ENCODE data around the gene BAG1.
A peak's percentile ranks its signal among the peaks of the same experiment; 100 is the strongest.

BAG1 gene

GRCh38 chr9:33288235-33288634 is 23.7 kb upstream of the BAG1 start:
- in situ Hi-C loops (cut with MboI; ENCODE audit: low pct_unique_long_range_greater_than_20kb, low sequenced_read_pairs, unreplicated experiment): no loop called here
- no peak for DNase-seq (ENCODE audit: low spot score)
- no peak for TF ChIP-seq CTCF (IDR thresholded peaks at IDR 0.05; ENCODE audit: extremely low read depth, insufficient read depth, missing control alignments)

GRCh38 chr9:33287087-33287490 is 22.6 kb upstream of the BAG1 start:
- TF ChIP-seq CTCF (IDR thresholded peaks at IDR 0.05; ENCODE audit: extremely low read depth, insufficient read depth, missing control alignments): peak; percentile 79
- peak; percentile 69 for DNase-seq (ENCODE audit: low spot score)
- in situ Hi-C loops (cut with MboI; ENCODE audit: low pct_unique_long_range_greater_than_20kb, low sequenced_read_pairs, unreplicated experiment): no loop called here

- TF ChIP-seq CTCF (IDR thresholded peaks at IDR 0.05; ENCODE audit: extremely low read depth, insufficient read depth, missing control alignments): no peak
- in situ Hi-C loops (cut with MboI; ENCODE audit: low pct_unique_long_range_greater_than_20kb, low sequenced_read_pairs, unreplicated experiment): no loop called here
- DNase-seq (ENCODE audit: low spot score): no peak
Observed at GRCh38 chr9:33285502-33285901, 21.0 kb upstream of the BAG1 start.

- DNase-seq (ENCODE audit: low spot score): no peak
- in situ Hi-C loops (cut with MboI; ENCODE audit: low pct_unique_long_range_greater_than_20kb, low sequenced_read_pairs, unreplicated experiment): no loop called here
- TF ChIP-seq CTCF (IDR thresholded peaks at IDR 0.05; ENCODE audit: extremely low read depth, insufficient read depth, missing control alignments): no peak
Observed at GRCh38 chr9:33277484-33277883, 13.0 kb upstream of the BAG1 start.

GRCh38 chr9:33273972-33274328 is 9.4 kb upstream of the BAG1 start:
- no peak for TF ChIP-seq CTCF (IDR thresholded peaks at IDR 0.05; ENCODE audit: extremely low read depth, insufficient read depth, missing control alignments)
- DNase-seq (ENCODE audit: low spot score): no peak
- in situ Hi-C loops (cut with MboI; ENCODE audit: low pct_unique_long_range_greater_than_20kb, low sequenced_read_pairs, unreplicated experiment): no loop called here

- no peak for DNase-seq (ENCODE audit: low spot score)
- TF ChIP-seq CTCF (IDR thresholded peaks at IDR 0.05; ENCODE audit: extremely low read depth, insufficient read depth, missing control alignments): no peak
- in situ Hi-C loops (cut with MboI; ENCODE audit: low pct_unique_long_range_greater_than_20kb, low sequenced_read_pairs, unreplicated experiment): no loop called here
Observed at GRCh38 chr9:33273266-33273971, 8.9 kb upstream of the BAG1 start.
